Astrocyte of the hippocampus (primary cell): ENCODE results near the gene HLA-DRA.

ENCODE experiments used
- DNase-seq: peaks from one replicate; pipeline ENCODE4 v3.0.0; 2011; ENCODE audit warnings: low read depth, low spot score

The HLA-DRA gene

GRCh38 chr6:32439602-32440214, at the start of gene HLA-DRA:
Gene HLA-DRA, plus strand, starts transcription at chr6:32439887. Its CDS starts 64 bp downstream, at chr6:32439951.
- DNase-seq: peak; percentile 85

- no peak for DNase-seq
These were observed 48.2 kb upstream of the HLA-DRA start for GRCh38 chr6:32391505-32391904.

- DNase-seq: no peak
These were observed 45.8 kb upstream of the HLA-DRA start for GRCh38 chr6:32393665-32394420.

GRCh38 chr6:32396028-32396427, 43.7 kb upstream of the HLA-DRA start:
- no peak for DNase-seq

- DNase-seq: no peak
These were observed 42.3 kb upstream of the HLA-DRA start for GRCh38 chr6:32397252-32397920.

- DNase-seq: no peak
These were observed 38.3 kb upstream of the HLA-DRA start for GRCh38 chr6:32401284-32401963.

GRCh38 chr6:32402812-32403211, 36.9 kb upstream of the HLA-DRA start:
- no peak for DNase-seq

- no peak for DNase-seq
These were observed 34.0 kb upstream of the HLA-DRA start for GRCh38 chr6:32405656-32406055.

- DNase-seq: no peak
These were observed 33.5 kb upstream of the HLA-DRA start for GRCh38 chr6:32406197-32406596.

GRCh38 chr6:32406857-32407256, 32.8 kb upstream of the HLA-DRA start, which contains the start of gene BTNL2:
Gene BTNL2, minus strand, starts transcription at chr6:32407181. Its CDS starts 58 bp downstream, at chr6:32407123.
- DNase-seq: no peak

GRCh38 chr6:32410906-32411305, 28.8 kb upstream of the HLA-DRA start:
- no peak for DNase-seq

GRCh38 chr6:32411566-32412327, 27.9 kb upstream of the HLA-DRA start:
- DNase-seq: no peak

- DNase-seq: peak; percentile 83
These were observed 26.1 kb upstream of the HLA-DRA start for GRCh38 chr6:32413427-32414047.

- DNase-seq: peak; percentile 77
These were observed 24.1 kb upstream of the HLA-DRA start for GRCh38 chr6:32415521-32416019.

GRCh38 chr6:32416036-32416435, 23.7 kb upstream of the HLA-DRA start:
- no peak for DNase-seq

GRCh38 chr6:32424589-32425300, 14.9 kb upstream of the HLA-DRA start:
- DNase-seq: no peak

GRCh38 chr6:32426338-32426737, 13.3 kb upstream of the HLA-DRA start:
- DNase-seq: no peak

- DNase-seq: no peak
These were observed 12.5 kb upstream of the HLA-DRA start for GRCh38 chr6:32427218-32427617.

- no peak for DNase-seq
These were observed 11.7 kb upstream of the HLA-DRA start for GRCh38 chr6:32427934-32428474.

GRCh38 chr6:32430179-32430578, 9.5 kb upstream of the HLA-DRA start:
- DNase-seq: no peak
